A549 (cell line): ENCODE data around the gene FSTL5. TPM values are rescaled to one million over a fixed set of nuclear protein-coding genes. Genes with fewer than 3 reads are reported as not detected.

Experiments
- ATAC-seq, 2 experiments: fragments of 200-7000 bp in 1 of 2; fragments of >200 bp in 1 of 2; cut with Nextera tagmentation in 1 of 2; cut with Tn5 transposase in 1 of 2; 3 replicates each; pipeline versions ENCODE4 v1.8.0 to v1.9.1; 2018 to 2020; ENCODE audit warnings: mild to moderate bottlenecking in 1 of 2, moderate library complexity in 1 of 2
- CTCF ChIA-PET: fragments of 300-600 bp; sonication (Branson Sonifier 250); formaldehyde crosslinking; extraction: SDS; loops from one replicate; lab custom pipeline; 2021; ENCODE audit warnings: antibody characterized with exemption, inconsistent platforms; lab: Yijun Ruan, JAX
- POLR2A ChIA-PET: fragments of 350-600 bp; formaldehyde crosslinking; extraction: SDS; loops from one replicate; lab custom pipeline; 2021; ENCODE audit warnings: antibody characterized with exemption, inconsistent platforms; lab: Yijun Ruan, JAX
- DNase-seq, 2 experiments: peaks; one replicate each; pipeline versions ENCODE4 v3.0.0 to v3.0.0-alpha.2; 2011 to 2016; ENCODE audit warnings: low read depth in 1 of 2, low spot score in 1 of 2
- FAIRE-seq: peaks from 2 replicates; lab custom pipeline; 2011; peaks lifted over from hg19 to GRCh38; lab: Jason Lieb, UNC
- H3K27ac ChIP-seq, 2 experiments: fragments of >200 bp; sonication (Bioruptor Twin); formaldehyde crosslinking; 3 replicates each; pipeline ENCODE4 v1.5.1; 2016 to 2017
- H3K4me1 ChIP-seq: fragments of >200 bp; sonication (Bioruptor Twin); formaldehyde crosslinking; 3 replicates; pipeline ENCODE4 v1.6.1; 2016
- H3K4me2 ChIP-seq: fragments of >200 bp; sonication (Bioruptor Twin); formaldehyde crosslinking; 3 replicates; pipeline ENCODE4 v1.6.1; 2016
- H3K4me3 ChIP-seq: fragments of >200 bp; sonication (Bioruptor Twin); formaldehyde crosslinking; 3 replicates; pipeline ENCODE4 v1.5.1; 2016
- H3K9me3 ChIP-seq: fragments of >200 bp; sonication (Bioruptor Twin); formaldehyde crosslinking; 3 replicates; pipeline ENCODE4 v1.6.1; 2016
- BHLHE40 ChIP-seq: IDR thresholded peaks from 2 replicates; pipeline ENCODE4 v1.6.1; 2012; ENCODE audit warnings: low read depth, low read length, inconsistent platforms
- CBX2 ChIP-seq: fragments of 200-600 bp; sonication (generic); IDR thresholded peaks from 2 replicates; pipeline ENCODE4 v1.6.1; 2016; ENCODE audit warnings: low read depth, mild to moderate bottlenecking, borderline replicate concordance
- CEBPB ChIP-seq, 2 experiments: fragments of >200 bp in 1 of 2; sonication (Bioruptor Twin) in 1 of 2; formaldehyde crosslinking in 1 of 2; IDR thresholded peaks; 2 replicates each; pipeline ENCODE4 v1.6.1; 2012 to 2016
- FOSL2 ChIP-seq, 2 experiments: fragments of 450-650 bp in 1 of 2; fragments of >200 bp in 1 of 2; sonication (Bioruptor Twin) in 1 of 2; formaldehyde crosslinking; IDR thresholded peaks; 2 replicates each; pipeline versions ENCODE4 v1.5.0 to v1.6.1; 2016 to 2020; ENCODE audit warnings: mild to moderate bottlenecking in 1 of 2, moderate library complexity in 1 of 2
- HEYL ChIP-seq: fragments of 250-450 bp; sonication (Bioruptor Pico); IDR thresholded peaks from 2 replicates; pipeline ENCODE4 v1.8.0; 2021; ENCODE audit warnings: mild to moderate bottlenecking, moderate library complexity
- JUN ChIP-seq, 2 experiments: fragments of >200 bp; sonication (Bioruptor Twin); formaldehyde crosslinking; IDR thresholded peaks; 2 replicates in 1 of 2; 3 replicates in 1 of 2; pipeline ENCODE4 v1.6.1; 2016 to 2017
- KDM5A ChIP-seq: fragments of 200-600 bp; sonication (generic); IDR thresholded peaks from 2 replicates; pipeline ENCODE4 v1.6.1; 2016; ENCODE audit warnings: antibody characterized with exemption, mild to moderate bottlenecking
- MAZ ChIP-seq: fragments of 150-350 bp; IDR thresholded peaks from 2 replicates; pipeline ENCODE4 v1.6.1; 2014; ENCODE audit warnings: antibody characterized with exemption, low read depth, low read length, borderline replicate concordance
- MYC ChIP-seq: IDR thresholded peaks from 2 replicates; pipeline ENCODE4 v1.6.1; 2012; ENCODE audit warnings: mild to moderate bottlenecking, inconsistent platforms, low read length, improper control_type of control experiment, borderline replicate concordance
- PHF8 ChIP-seq: fragments of 200-600 bp; sonication (generic); IDR thresholded peaks from 2 replicates; pipeline ENCODE4 v1.6.1; 2016; ENCODE audit warnings: low read depth, mild to moderate bottlenecking, antibody characterized with exemption, moderate library complexity, borderline replicate concordance
- POLR2AphosphoS2 ChIP-seq: conservative IDR thresholded peaks from 2 replicates; pipeline ENCODE4 v1.6.1; 2012; ENCODE audit warnings: low read length, improper control_type of control experiment, inconsistent platforms
- RAD21 ChIP-seq, 2 experiments: fragments of >200 bp in 1 of 2; sonication (Bioruptor Twin) in 1 of 2; formaldehyde crosslinking in 1 of 2; IDR thresholded peaks in 1 of 2; conservative IDR thresholded peaks in 1 of 2; 2 replicates in 1 of 2; 3 replicates in 1 of 2; pipeline ENCODE4 v1.6.1; 2012 to 2018; ENCODE audit warnings: inconsistent platforms in 1 of 2
- RCOR1 ChIP-seq: fragments of 150-350 bp; IDR thresholded peaks from 2 replicates; pipeline ENCODE4 v1.6.1; 2014; ENCODE audit warnings: antibody characterized with exemption, low read length, low read depth
- SREBF2 ChIP-seq: fragments of 450-650 bp; IDR thresholded peaks from 2 replicates; pipeline ENCODE4 v1.6.1; 2014; ENCODE audit warnings: mild to moderate bottlenecking, moderate library complexity
- ZC3H11A ChIP-seq: fragments of 450-650 bp; IDR thresholded peaks from 2 replicates; pipeline ENCODE4 v1.6.1; 2014; ENCODE audit warnings: antibody characterized with exemption, mild to moderate bottlenecking
- ZNF302 ChIP-seq: fragments of 250-450 bp; sonication (Bioruptor Pico); IDR thresholded peaks from 2 replicates; pipeline ENCODE4 v1.9.0; 2021; ENCODE audit warnings: inconsistent platforms, mild to moderate bottlenecking, moderate library complexity
- WGBS: methylation state at CpG from one replicate; pipeline ENCODE4 v1.1.6; 2017; ENCODE audit errors: missing lambda C conversion rate; 5-methylcytosine and 5-hydroxymethylcytosine counted together
- polyA plus RNA-seq, 4 experiments: library from polyadenylated mRNA; depleted of rRNA in 3 of 4; stranded (reverse); fragments of >200 nt; fragmentation: RNase III in 1 of 4; extraction: RNeasy Plus Mini Kit Qiagen cat#74134 plus additional on column Dnase treatment in 1 of 4; gene quantifications; 2 replicates in 3 of 4; 3 replicates in 1 of 4; pipeline ENCODE4 v1.2.3, GENCODE V29; 2011 to 2017
- TF ChIP-seq, protein P1 (sequence below): fragments of 450-650 bp; IDR thresholded peaks from 2 replicates; pipeline ENCODE4 v1.6.1; 2014; ENCODE audit warnings: antibody characterized with exemption
- TF ChIP-seq, protein P2 (sequence below): IDR thresholded peaks from 2 replicates; pipeline ENCODE4 v1.6.1; 2012
- TF ChIP-seq, protein P3 (sequence below): fragments of 250-450 bp; sonication (Bioruptor Pico); IDR thresholded peaks from 2 replicates; pipeline ENCODE4 v1.5.0; 2020; ENCODE audit warnings: low read depth, mild to moderate bottlenecking, moderate library complexity
- TF ChIP-seq, protein P4 (sequence below): fragments of 250-450 bp; sonication (Bioruptor Pico); IDR thresholded peaks from 2 replicates; pipeline ENCODE4 v1.5.0; 2021; ENCODE audit warnings: mild to moderate bottlenecking, moderate library complexity, borderline replicate concordance

Gene FSTL5
- polyA plus RNA-seq, 2 of the 4 experiments (the other 2 are of a cell fraction): 0.06 to 0.10 TPM

DNA sequence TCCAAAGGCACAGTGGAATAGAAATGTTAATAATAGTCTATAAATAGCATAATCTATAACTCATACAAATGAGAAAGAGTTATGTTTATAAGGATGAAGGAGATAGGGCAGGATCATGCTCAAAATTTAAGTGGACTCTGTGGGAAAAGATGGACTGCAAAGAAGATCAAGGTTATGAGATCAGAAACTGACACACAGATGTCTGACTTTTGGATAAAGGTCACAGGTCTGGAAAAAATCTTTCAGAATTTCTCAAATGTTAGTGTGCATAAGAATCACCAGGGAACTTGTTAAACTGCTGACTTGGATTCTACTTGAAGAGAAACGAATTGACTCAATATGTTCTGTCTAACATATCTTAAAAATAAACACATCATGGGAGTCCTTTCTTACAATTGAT, 104.1 kb downstream of the FSTL5 start:
- 12% methylated on average over 1 of the region's 1 CpG for WGBS
- ATAC-seq (no peak), FAIRE-seq (no peak)
- Histone ChIP-seq H3K9me3 (no peaks in the 10 kb centered on the region), H3K4me3 (no peak overlapping the region), H3K4me1 (no peaks in the 10 kb centered on the region), H3K27ac (no peak overlapping the region)
- CTCF ChIA-PET: no interaction called here
- TF ChIP-seq, protein P1, sequence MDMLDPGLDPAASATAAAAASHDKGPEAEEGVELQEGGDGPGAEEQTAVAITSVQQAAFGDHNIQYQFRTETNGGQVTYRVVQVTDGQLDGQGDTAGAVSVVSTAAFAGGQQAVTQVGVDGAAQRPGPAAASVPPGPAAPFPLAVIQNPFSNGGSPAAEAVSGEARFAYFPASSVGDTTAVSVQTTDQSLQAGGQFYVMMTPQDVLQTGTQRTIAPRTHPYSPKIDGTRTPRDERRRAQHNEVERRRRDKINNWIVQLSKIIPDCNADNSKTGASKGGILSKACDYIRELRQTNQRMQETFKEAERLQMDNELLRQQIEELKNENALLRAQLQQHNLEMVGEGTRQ: no peak
- TF ChIP-seq, protein P2, sequence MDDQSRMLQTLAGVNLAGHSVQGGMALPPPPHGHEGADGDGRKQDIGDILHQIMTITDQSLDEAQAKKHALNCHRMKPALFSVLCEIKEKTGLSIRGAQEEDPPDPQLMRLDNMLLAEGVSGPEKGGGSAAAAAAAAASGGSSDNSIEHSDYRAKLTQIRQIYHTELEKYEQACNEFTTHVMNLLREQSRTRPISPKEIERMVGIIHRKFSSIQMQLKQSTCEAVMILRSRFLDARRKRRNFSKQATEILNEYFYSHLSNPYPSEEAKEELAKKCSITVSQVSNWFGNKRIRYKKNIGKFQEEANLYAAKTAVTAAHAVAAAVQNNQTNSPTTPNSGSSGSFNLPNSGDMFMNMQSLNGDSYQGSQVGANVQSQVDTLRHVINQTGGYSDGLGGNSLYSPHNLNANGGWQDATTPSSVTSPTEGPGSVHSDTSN: no peak
- TF ChIP-seq MYC (no peak), KDM5A (no peak), MAZ (no peak), HEYL (no peak), SREBF2 (no peak)
- TF ChIP-seq, protein P3, sequence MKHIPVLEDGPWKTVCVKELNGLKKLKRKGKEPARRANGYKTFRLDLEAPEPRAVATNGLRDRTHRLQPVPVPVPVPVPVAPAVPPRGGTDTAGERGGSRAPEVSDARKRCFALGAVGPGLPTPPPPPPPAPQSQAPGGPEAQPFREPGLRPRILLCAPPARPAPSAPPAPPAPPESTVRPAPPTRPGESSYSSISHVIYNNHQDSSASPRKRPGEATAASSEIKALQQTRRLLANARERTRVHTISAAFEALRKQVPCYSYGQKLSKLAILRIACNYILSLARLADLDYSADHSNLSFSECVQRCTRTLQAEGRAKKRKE (CRISPR knock-in tag): no peak
- TF ChIP-seq, all 56 proteins: peak for 0
- H3K4me2 ChIP-seq: no peak overlapping the region
- DNase-seq: no peak
- POLR2A ChIA-PET: no interaction called here

DNA sequence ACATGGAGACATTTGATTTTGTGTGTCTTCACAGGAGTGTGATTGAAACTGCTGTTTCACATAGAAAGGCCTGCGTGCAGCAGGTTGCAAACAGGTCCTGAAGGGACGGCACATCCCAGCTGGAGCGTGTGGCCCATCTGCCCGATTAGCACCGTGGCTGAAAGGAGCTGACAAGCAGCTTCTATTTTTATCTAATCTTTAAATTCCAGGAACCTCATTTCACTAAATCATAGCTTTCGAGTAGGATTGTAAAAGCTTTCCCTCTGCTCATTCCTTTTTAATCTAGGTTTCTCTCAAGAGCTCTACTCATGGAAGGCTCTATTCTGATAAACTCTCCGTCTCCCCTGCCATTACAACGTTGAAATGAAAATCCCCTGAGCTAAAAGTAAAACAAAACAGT, 106.8 kb downstream of the FSTL5 start:
- no peaks in the 10 kb centered on the region for H3K4me1 ChIP-seq
- H3K9me3 ChIP-seq: no peaks in the 10 kb centered on the region
- no peak overlapping the region for H3K27ac ChIP-seq
- CTCF ChIA-PET: no interaction called here
- no peak overlapping the region for H3K4me3 ChIP-seq
- FAIRE-seq (no peak), ATAC-seq (no peak)
- TF ChIP-seq MAZ (no peak), CBX2 (no peak), PHF8 (no peak), ZNF302 (CRISPR knock-in tag) (no peak), POLR2AphosphoS2 (no peak), FOSL2 (IDR thresholded peaks at IDR 0.05) (no peak), FOSL2 (CRISPR knock-in tag; IDR thresholded peaks at IDR 0.05) (no peak), RCOR1 (no peak), RAD21 (conservative IDR thresholded peaks at IDR 0.05 in 1 of 2, IDR thresholded peaks at IDR 0.05 in 1 of 2) (no peak), JUN (IDR thresholded peaks at IDR 0.05) (no peak), BHLHE40 (no peak)
- TF ChIP-seq, protein P4, sequence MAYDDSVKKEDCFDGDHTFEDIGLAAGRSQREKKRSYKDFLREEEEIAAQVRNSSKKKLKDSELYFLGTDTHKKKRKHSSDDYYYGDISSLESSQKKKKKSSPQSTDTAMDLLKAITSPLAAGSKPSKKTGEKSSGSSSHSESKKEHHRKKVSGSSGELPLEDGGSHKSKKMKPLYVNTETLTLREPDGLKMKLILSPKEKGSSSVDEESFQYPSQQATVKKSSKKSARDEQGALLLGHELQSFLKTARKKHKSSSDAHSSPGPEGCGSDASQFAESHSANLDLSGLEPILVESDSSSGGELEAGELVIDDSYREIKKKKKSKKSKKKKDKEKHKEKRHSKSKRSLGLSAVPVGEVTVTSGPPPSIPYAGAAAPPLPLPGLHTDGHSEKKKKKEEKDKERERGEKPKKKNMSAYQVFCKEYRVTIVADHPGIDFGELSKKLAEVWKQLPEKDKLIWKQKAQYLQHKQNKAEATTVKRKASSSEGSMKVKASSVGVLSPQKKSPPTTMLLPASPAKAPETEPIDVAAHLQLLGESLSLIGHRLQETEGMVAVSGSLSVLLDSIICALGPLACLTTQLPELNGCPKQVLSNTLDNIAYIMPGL: no peak
- TF ChIP-seq, all 56 proteins: peak for 0
- 69% methylated on average over 8 of the region's 8 CpGs for WGBS
- DNase-seq: no peak
- H3K4me2 ChIP-seq: no peak overlapping the region
- POLR2A ChIA-PET: no interaction called here

DNA sequence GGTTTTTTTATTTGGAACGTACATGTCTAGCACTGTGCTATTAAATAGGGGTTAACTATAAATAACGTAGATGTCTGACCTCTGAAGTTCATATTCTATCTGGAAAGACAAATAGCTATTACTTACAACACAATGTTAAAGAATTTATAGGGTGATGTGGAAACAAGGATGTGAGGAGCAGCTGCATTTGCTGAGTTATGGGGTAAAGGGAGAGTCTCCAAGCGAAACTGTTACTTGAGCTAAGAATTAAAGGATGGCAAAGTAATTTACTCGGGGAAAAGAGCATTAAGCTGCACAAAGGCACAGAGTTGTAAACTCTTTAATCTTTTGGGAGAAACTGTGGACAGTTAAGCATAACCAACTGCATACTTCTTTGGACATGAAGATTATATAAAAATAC, 117.7 kb downstream of the FSTL5 start:
- no peaks in the 10 kb centered on the region for H3K4me1 ChIP-seq
- FAIRE-seq (no peak), DNase-seq (no peak), ATAC-seq (no peak)
- H3K27ac ChIP-seq: no peak overlapping the region
- H3K4me2 ChIP-seq: no peak overlapping the region
- no peak overlapping the region for H3K4me3 ChIP-seq
- no peaks in the 10 kb centered on the region for H3K9me3 ChIP-seq
- ChIA-PET CTCF (no interaction called here), POLR2A (no interaction called here)
- 57% methylated on average over 4 of the region's 4 CpGs for WGBS
- TF ChIP-seq CBX2 (no peak), ZC3H11A (no peak), CEBPB (IDR thresholded peaks at IDR 0.05) (no peak)
